HUDEP-2 (cell line): ENCODE measurements around the gene FUS.
A peak's percentile ranks its signal among the peaks of the same experiment; 100 is the strongest.

Experiments
- DNase-seq, 76 experiments: peaks; one replicate each; lab custom pipeline; 2025; ENCODE audit not compliant: unreplicated experiment in 76 of 76; lab: John Stamatoyannopoulos, UW

FUS gene

DNA sequence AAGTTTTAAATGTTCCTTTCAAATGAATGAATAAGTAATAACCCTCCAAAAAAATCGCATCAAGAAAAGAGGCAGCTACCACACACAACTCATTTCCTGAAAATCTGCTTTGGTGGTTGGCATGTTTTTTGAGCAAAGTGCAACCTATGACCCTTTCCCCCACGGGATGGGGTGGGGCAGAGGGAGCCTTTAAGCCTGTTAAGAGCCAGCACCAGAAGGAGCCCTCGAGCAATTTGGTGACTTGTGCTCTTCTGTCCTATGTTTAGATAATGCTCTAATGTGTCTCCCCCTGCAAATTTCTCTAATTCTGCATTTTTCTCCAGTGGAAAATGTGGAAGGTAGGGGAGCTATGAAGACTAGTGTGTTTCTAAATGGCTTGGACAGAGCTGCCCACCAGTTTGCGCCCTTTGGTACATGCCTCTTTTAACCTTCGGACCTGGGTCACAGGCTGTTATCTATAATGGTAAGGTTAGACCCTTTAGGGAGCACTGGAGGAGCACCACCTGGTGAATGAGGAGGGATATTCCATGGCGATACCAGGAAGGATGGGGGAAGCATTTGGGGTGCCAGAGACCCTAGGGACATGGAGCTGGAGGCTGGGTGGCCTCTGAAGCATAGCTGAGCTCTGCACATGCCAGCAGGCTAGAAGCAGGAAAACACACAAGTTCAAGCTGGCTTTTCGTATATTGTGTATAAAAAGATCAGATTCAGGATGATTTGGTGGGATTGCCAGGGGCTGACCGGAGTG, 21.1 kb downstream of the FUS start:
- DNase-seq: peak in 13 of 76 experiments; percentile 5 to 27 (median 14)

GRCh38 chr16:31201582-31202413, 21.9 kb downstream of the FUS start:
- DNase-seq: peak in 21 of 76 experiments; percentile 11 to 47 (median 24)

GRCh38 chr16:31202414-31203375, 22.8 kb downstream of the FUS start, which contains the start of gene PYCARD:
PYCARD (minus strand) TSS chr16:31202760; CDS start chr16:31202690, 70 bp downstream.
- DNase-seq: peak in 7 of 76 experiments; percentile 10 to 37 (median 21)

- no peak for DNase-seq
Observed at GRCh38 chr16:31204871-31205666, 25.1 kb downstream of the FUS start.

GRCh38 chr16:31206776-31207175, 26.8 kb downstream of the FUS start:
- peak in 2 of 76 experiments; percentile 12 to 19 for DNase-seq

GRCh38 chr16:31213342-31213741, 33.4 kb downstream of the FUS start:
- DNase-seq: no peak

DNA sequence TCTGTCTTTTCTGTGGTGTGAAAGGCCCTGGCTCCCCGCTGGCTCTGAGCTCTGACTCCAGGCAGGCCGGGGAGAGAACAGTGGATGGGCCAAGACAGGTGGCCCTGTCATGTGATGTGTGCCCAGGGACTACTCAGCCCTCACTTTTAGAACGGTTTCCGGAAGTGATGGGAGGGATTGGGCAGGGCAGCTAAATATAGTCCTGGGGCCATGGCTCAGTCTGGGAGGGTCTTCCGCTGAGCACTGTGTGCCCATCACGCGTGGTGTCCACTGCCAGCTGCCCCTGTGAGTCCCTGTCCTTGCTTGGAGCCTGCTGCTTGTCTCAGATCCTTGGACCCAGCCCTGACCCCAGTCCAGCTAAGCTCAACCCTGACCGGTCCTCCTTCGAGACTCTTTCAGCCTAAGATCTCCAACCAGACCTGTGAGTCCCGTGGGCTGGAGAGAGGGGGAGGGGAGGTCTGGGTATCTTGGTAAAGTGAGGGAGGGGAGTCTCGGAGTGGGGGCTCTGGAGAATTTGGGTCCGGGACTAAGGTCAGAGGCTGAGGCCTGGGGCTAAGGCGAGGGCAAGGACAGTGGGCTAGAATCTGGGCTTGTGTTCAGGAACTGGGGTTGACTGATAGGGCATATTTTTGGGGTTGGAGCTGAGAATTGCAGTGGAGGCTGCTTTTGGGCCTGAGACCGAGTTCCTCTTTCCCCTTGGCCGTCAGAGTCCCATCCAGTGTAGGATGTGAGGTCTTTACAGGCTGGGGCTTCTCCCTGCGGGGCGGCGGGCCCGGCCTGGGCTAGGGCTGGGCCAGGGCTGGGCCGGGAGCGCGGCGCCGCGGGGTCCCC, 34.2 kb downstream of the FUS start, which contains the start of gene TRIM72:
TSS of gene TRIM72 (plus strand) at position 243 of the 831 bp plus-strand sequence. CDS start 620 bp downstream, outside the sequence.
- no peak for DNase-seq

- no peak for DNase-seq
Observed at GRCh38 chr16:31214708-31215286, 34.9 kb downstream of the FUS start.

GRCh38 chr16:31215287-31216162, 35.6 kb downstream of the FUS start:
- DNase-seq: no peak

DNA sequence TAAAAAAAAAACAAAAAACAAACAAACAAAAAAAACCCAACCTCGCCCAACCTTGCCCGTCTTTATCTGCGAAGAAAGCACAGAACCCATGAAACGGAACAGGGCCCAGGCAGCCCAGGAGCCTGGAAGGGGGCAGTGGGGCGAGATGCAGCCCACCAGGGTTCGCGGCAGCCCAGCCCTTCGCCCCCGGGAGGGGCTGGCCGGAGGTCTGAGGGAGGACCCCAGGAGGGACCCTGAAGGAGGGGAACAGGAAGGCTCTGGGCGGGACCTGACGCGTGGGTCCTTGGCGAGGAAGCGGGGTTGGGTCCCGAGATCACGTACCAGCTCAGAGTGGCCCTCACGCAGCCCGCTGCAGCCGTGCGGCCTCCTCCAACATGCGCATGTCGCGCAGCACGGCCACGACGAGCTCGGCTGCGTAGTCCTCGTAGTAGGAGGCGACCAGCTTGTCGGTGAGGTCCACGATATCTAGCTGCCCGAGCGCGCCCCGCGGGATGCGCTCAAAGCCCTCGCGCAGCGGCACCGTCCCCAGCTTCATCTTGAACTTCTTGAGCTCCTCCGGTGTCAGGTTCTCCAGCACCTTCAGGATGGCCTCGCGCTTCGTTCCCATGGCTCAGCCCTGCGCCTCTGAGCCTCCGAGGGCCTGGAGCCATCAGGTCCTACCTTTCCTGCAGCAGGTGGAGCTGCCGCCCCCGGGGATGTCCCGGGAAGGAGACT, 36.6 kb downstream of the FUS start, which contains the start of gene PYDC1:
TSS of gene PYDC1 (minus strand) at position 714 of the 714 bp plus-strand sequence. CDS start at position 607, 107 bp downstream.
- no peak for DNase-seq

DNA sequence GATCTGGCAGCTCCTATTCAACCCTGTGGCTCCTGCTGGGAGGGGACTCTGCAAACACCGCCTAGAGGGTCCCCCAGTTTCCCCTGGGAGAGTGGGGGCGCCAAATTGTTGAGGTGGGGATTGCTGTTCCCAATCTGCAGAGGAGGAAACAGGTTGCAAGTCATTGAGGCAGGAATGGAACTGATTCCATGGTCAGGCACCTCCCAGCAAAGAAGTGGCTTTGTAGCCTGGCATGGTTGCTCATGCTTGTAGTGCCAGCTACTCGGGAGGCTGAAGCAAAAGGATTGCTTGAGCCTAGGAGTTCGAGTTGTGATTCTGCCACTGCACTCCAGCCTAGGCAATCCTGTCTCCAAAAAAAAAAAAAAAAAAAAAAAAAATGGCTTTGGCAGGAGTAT, 37.2 kb downstream of the FUS start:
- no peak for DNase-seq

DNA sequence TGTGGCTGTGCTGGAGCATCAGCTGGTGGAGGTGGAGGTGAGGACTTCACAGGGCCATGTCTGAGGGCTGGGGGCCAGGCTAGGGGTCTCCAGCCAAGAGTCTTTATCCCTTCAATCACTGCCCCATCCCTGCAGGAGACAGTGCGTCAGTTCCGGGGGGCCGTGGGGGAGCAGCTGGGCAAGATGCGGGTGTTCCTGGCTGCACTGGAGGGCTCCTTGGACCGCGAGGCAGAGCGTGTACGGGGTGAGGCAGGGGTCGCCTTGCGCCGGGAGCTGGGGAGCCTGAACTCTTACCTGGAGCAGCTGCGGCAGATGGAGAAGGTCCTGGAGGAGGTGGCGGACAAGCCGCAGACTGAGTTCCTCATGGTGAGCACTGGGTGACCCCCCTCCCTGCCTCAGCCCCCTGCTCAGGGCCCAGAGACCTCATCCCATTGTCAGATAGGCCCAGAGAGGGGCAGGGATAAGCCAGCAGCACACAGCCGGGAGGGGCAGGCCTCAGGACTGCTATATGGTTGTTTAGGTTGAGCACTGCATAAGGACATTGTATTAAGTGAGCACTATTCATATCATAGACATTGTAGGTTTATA, 39.3 kb downstream of the FUS start:
- DNase-seq: no peak

DNA sequence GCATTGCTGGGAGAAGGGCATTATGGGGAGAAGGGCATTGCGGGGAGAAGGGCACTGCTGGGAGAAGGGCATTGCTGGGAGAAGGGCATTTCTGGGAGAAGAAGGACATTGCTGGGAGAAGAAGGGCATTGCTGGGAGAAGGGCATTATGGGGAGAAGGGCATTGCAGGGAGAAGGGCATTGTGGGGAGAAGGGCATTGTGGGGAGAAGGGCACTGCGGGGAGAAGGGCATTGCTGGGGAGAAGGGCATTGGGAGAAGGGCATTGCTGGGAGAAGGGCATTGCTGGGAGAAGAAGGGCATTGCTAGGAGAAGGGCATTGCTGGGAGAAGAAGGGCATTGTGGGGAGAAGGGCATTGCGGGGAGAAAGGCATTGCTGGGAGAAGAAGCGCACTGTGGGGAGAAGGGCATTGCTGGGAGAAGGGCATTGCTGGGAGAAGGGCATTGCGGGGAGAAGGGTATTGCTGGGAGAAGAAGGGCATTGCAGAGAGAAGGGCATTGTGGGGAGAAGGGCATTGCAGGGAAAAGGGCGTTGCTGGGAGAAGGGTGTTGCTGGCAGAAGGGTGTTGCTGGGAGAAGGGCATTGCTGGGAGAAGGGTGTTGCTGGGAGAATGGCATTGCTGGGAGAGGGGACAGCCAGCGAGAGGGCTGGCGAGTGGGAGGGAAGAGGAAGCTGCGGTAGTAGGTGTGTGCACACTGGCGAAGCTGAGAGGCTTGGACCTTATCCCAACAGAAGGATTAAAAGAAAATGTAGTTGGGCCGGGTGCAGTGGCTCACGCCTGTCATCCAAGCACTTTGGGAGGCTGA, 41.6 kb downstream of the FUS start:
- no peak for DNase-seq

DNA sequence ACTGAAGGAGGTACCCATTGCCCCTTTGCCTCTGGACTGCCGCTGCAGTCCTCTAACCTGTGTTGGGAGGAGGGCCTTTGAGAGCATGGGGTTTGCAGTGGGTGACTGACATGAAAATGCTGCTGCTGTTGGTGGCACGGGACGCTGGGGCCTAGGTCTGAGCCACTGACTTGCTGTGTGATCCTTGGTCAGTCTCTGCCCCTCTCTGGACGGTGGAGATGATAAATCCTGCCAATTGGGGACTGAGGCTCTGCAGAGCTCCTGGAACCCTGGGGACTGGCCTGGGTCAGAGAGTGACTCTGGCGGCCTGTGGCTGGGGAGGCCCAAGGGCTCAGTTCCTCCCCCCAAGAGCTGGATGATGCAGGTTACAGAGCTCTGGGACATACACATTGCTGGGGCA, 43.1 kb downstream of the FUS start:
- DNase-seq: no peak

DNA sequence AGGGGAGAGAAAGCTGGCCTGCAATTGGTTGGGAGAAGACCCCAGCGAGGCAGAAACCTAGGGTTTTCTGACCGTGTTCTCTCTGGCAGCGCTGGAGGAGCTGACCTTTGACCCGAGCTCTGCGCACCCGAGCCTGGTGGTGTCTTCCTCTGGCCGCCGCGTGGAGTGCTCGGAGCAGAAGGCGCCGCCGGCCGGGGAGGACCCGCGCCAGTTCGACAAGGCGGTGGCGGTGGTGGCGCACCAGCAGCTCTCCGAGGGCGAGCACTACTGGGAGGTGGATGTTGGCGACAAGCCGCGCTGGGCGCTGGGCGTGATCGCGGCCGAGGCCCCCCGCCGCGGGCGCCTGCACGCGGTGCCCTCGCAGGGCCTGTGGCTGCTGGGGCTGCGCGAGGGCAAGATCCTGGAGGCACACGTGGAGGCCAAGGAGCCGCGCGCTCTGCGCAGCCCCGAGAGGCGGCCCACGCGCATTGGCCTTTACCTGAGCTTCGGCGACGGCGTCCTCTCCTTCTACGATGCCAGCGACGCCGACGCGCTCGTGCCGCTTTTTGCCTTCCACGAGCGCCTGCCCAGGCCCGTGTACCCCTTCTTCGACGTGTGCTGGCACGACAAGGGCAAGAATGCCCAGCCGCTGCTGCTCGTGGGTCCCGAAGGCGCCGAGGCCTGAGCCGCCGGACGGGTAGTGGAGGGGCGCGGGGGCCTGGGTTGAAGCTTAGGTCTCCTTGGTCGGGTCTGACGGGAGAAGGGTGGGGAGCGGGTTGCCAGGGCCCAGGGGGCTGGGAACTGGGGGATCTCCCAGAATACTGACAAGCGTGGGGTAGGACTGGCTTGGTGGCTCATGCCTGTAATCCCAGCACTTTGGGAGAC, 44.4 kb downstream of the FUS start:
- DNase-seq: no peak
